SU-DHL-6 (cell line): Measurements from ENCODE around the gene EXD3.

Source experiments
- CTCF ChIP-seq: fragments of 200-600 bp; sonication (generic); IDR thresholded peaks from one replicate; pipeline ENCODE4 v1.5.1; 2017; ENCODE audit warnings: antibody characterized with exemption, mild to moderate bottlenecking, low read length, moderate library complexity; ENCODE audit not compliant: insufficient read depth, poor library complexity, severe bottlenecking
- EZH2phosphoT487 ChIP-seq: fragments of 200-600 bp; sonication (generic), shearing (Covaris generic); conservative IDR thresholded peaks from 2 replicates; pipeline ENCODE4 v1.6.1; 2018; ENCODE audit warnings: mild to moderate bottlenecking, antibody characterized with exemption, low read length, moderate library complexity, mixed read lengths

DNA sequence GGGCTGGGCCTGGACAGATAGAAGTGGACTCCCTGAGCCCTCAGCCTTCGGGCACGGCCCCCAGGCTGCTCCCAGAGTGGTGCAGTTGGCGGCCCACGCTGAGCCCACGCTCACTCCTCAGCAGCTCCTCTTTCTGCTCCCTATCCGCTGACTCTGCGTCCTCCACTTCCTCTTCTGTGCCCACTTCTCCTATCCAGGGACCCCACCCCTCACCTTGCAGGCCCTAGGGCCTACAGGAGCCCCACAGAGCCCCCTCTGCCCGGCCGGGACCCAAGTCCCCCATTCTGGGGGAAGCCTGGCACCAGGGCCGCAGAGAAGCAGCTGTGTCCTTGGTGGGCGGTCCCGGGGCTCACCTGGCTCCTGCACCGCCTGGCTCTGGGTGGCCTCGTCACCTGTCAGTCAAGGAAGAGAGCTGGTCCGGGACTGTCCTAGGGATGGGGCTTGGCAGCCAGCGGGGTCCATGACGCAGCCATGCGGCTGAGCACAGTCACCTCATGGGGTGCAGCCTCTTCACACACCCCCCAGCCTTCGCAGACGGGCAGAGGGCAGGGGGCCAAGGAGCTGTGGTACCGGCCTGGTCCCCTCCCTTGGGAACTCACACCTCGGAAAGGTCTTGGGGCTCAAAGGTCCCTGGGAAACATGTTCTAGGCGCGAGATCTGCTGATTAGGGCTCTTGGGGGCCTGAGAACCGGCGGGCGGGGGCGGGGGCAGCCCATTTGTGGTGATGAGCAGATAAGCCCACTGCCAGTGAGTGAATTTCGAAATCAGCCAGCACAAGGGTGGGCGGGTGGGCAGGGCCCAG lies 115.5 kb downstream of the EXD3 start:
- TF ChIP-seq CTCF (no peak), EZH2phosphoT487 (no peak)
